Bronchial epithelial cell (primary cell): ENCODE data around the gene ATP11B. TPM values are rescaled to one million over a fixed set of nuclear protein-coding genes. Genes with fewer than 3 reads are reported as not detected.

ENCODE experiments used
- DNase-seq: peaks from one replicate; pipeline ENCODE4 v3.0.0-alpha.2; 2010; ENCODE audit warnings: low read depth
- FAIRE-seq: peaks from 2 replicates; lab custom pipeline; 2011; peaks lifted over from hg19 to GRCh38; lab: Jason Lieb, UNC
- H3K27me3 ChIP-seq: 2 replicates; pipeline ENCODE4 v1.5.1; 2011; ENCODE audit warnings: low read length; ENCODE audit not compliant: control insufficient read depth, insufficient read depth
- H3K36me3 ChIP-seq: 2 replicates; pipeline ENCODE4 v1.5.1; 2011; ENCODE audit warnings: low read length; ENCODE audit not compliant: control insufficient read depth, insufficient read depth
- H3K4me3 ChIP-seq: 2 replicates; pipeline ENCODE4 v1.5.1; 2011; ENCODE audit warnings: mild to moderate bottlenecking, low read depth, low read length, control low read depth
- CTCF ChIP-seq: IDR thresholded peaks from 2 replicates; pipeline ENCODE4 v1.5.1; 2011; ENCODE audit warnings: mild to moderate bottlenecking, moderate library complexity, low read length, control low read depth, inconsistent platforms; ENCODE audit not compliant: insufficient read depth, severe bottlenecking
- total RNA-seq: library from RNA; depleted of rRNA; stranded (reverse); fragments of >200 nt; gene quantifications from 2 replicates; pipeline ENCODE4 v1.2.1, GENCODE V29; 2014

Gene ATP11B
- total RNA-seq, 1 donor from 2014 or later = 72.4 TPM

DNA sequence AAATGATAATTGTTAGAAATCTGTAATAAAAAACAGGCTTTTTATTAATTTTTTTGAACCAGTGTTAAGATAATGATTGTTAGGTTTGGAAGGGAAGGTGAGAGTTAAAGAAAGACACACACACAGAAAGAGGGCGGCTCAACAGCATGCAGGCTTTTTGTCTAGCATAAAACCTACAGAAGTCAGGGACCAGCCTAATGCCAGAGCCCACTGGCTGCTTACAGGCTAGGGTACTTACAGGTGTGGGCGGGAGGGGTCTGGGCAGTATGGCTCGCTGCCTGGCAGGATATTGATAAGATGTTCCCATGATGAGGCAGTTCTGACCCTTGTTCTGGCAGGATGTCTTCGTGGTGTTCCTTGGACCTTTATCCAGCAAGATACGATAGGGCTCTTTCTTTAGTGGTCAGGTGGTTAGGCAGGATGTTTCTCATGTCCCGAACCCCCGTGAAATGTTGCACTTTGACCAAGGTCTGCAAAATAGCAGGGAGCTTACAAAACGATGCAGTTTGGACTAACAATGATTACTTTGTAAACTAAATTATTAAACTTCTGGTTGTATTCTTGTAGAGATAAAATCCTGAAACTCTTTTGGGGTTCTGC, 102.3 kb downstream of the ATP11B start:
- Histone ChIP-seq H3K4me3 (no peak overlapping the region), H3K36me3 (peaks cover 2% of the 10 kb centered on the region), H3K27me3 (no peaks in the 10 kb centered on the region)
- FAIRE-seq = no peak
- TF ChIP-seq CTCF = no peak
- DNase-seq = no peak

GRCh38 chr3:182896553-182896952, 103.2 kb downstream of the ATP11B start:
- Histone ChIP-seq H3K36me3 (peaks cover 2% of the 10 kb centered on the region), H3K4me3 (no peak overlapping the region), H3K27me3 (no peaks in the 10 kb centered on the region)
- FAIRE-seq (no peak), DNase-seq (no peak)
- no peak for TF ChIP-seq CTCF

- Histone ChIP-seq H3K4me3 (no peak overlapping the region), H3K36me3 (peaks cover 6% of the 10 kb centered on the region), H3K27me3 (no peaks in the 10 kb centered on the region)
- FAIRE-seq = no peak
- no peak for TF ChIP-seq CTCF
- no peak for DNase-seq
Measured at GRCh38 chr3:182902236-182902635, 108.9 kb downstream of the ATP11B start.

DNA sequence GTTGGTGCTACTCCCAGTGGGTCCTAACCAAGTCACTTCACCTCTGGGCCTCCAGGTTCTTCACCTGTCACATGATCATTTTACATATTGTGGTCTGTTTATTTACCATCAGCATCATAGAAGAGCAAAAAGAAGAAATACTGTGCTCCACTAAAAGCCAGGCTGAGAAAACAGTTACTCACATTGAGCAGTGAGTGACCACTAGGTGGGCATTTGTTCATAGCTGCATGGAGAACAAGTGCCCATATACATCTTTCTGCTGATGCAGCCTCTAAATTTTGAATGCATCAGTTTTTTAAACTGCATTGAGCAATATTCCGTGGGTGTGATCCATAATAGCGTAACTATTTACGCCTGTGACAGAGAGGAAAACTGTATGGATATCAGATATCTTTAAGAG, 110.9 kb downstream of the ATP11B start:
- FAIRE-seq = no peak
- Histone ChIP-seq H3K36me3 (peaks cover 6% of the 10 kb centered on the region), H3K27me3 (no peaks in the 10 kb centered on the region), H3K4me3 (no peak overlapping the region)
- DNase-seq = no peak
- TF ChIP-seq CTCF = no peak

- H3K27me3 ChIP-seq = no peaks in the 10 kb centered on the region
- FAIRE-seq (no peak), DNase-seq (no peak)
- TF ChIP-seq CTCF = no peak
- H3K4me3 ChIP-seq = no peak overlapping the region
- peaks cover 6% of the 10 kb centered on the region for H3K36me3 ChIP-seq
Measured at GRCh38 chr3:182905623-182906022, 112.3 kb downstream of the ATP11B start.

- Histone ChIP-seq H3K36me3 (peaks cover 6% of the 10 kb centered on the region), H3K4me3 (no peak overlapping the region), H3K27me3 (no peaks in the 10 kb centered on the region)
- no peak for TF ChIP-seq CTCF
- no peak for DNase-seq
- FAIRE-seq = no peak
Measured at GRCh38 chr3:182906036-182906435, 112.7 kb downstream of the ATP11B start.
